ENCODE data around the gene ME2. TPM values are rescaled to one million over a fixed set of nuclear protein-coding genes. Genes with fewer than 3 reads are reported as not detected.

ME2 gene
- total and polyA plus RNA-seq, 2 of the 8 experiments (the other 6 are each of a cell fraction or from before 2014, with no cell fraction given), result 54.7 to 66.9 TPM

DNA sequence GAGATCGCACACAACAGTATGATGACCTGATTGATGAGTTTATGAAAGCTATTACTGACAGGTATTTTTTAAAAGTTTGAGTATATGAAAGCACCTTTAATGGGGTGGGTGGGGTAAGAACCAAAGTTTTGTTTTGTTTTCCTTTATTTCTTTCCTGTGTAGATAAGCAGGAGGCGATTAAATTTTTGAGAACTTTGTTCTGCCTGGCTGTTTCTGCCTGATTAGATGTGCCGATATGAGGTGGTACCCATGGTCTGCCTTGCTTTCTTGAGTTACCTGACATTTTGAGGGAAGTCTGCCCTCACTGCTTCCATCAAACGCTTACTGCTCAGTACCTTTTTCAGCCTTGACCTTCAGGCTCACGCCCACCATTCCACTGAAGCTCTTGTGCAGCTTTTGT is 39.2 kb downstream of the ME2 start (continued):
- TF ChIP-seq SIN3A (conservative IDR thresholded peaks at IDR 0.05 in 1 of 2, IDR thresholded peaks at IDR 0.05 in 1 of 2; ENCODE audit: low read depth in 1 of 2, low read length in 2 of 2) (no peak), GTF2F1 (IDR thresholded peaks at IDR 0.05; ENCODE audit: borderline replicate concordance, low read depth, low read length) (no peak), JUN (IDR thresholded peaks at IDR 0.05; ENCODE audit: low read depth, low read length) (no peak), SP2 (IDR thresholded peaks at IDR 0.05; ENCODE audit: low read length) (no peak), POU5F1 (IDR thresholded peaks at IDR 0.05; ENCODE audit: low read depth, low read length) (no peak)

All from H1 (cell line).